Mesenchymal stem cell (in vitro differentiated cells and primary cell): ENCODE results near the gene LYG1.

ENCODE experiments used
- DNase-seq: peaks from one replicate; pipeline ENCODE4 v3.0.0-alpha.2; 2013
- H2AFZ ChIP-seq: one replicate; pipeline ENCODE4 v1.6.1; 2013; ENCODE audit warnings: low read depth, mild to moderate bottlenecking, control low read depth, inconsistent platforms, low read length, moderate library complexity
- H2AK5ac ChIP-seq: 2 replicates; pipeline ENCODE4 v1.6.1; 2013; ENCODE audit warnings: low read length, moderate library complexity, mild to moderate bottlenecking, inconsistent platforms; ENCODE audit not compliant: severe bottlenecking
- H2BK120ac ChIP-seq: one replicate; pipeline ENCODE4 v1.6.1; 2013; ENCODE audit warnings: low read depth, mild to moderate bottlenecking, inconsistent platforms, low read length, moderate library complexity
- H2BK12ac ChIP-seq, 2 experiments: one replicate each; pipeline ENCODE4 v1.6.1; 2013; ENCODE audit warnings: inconsistent platforms in 2 of 2, low read length in 2 of 2, mild to moderate bottlenecking in 2 of 2, moderate library complexity in 2 of 2, control low read depth in 1 of 2
- H2BK15ac ChIP-seq: one replicate; pipeline ENCODE4 v1.6.1; 2013; ENCODE audit warnings: mild to moderate bottlenecking, low read depth, inconsistent platforms; ENCODE audit not compliant: poor library complexity, severe bottlenecking
- H2BK5ac ChIP-seq: 2 replicates; pipeline ENCODE4 v1.6.1; 2013; ENCODE audit warnings: low read depth, mild to moderate bottlenecking, low read length, control low read depth, inconsistent platforms; ENCODE audit not compliant: poor library complexity, severe bottlenecking
- H3K14ac ChIP-seq, 2 experiments: one replicate each; pipeline ENCODE4 v1.6.1; 2013; ENCODE audit warnings: inconsistent platforms in 2 of 2, low read length in 2 of 2, control low read depth in 1 of 2, mild to moderate bottlenecking in 1 of 2, moderate library complexity in 1 of 2
- H3K18ac ChIP-seq, 2 experiments: one replicate each; pipeline ENCODE4 v1.6.1; 2013; ENCODE audit warnings: inconsistent platforms in 2 of 2, low read length in 2 of 2, control low read depth in 1 of 2, low read depth in 1 of 2, mild to moderate bottlenecking in 1 of 2
- H3K23ac ChIP-seq, 2 experiments: one replicate each; pipeline ENCODE4 v1.6.1; 2013; ENCODE audit warnings: inconsistent platforms in 2 of 2, low read length in 2 of 2, mild to moderate bottlenecking in 2 of 2, moderate library complexity in 2 of 2, control low read depth in 1 of 2
- H3K27ac ChIP-seq: 2 replicates; pipeline ENCODE4 v1.5.1; 2013; ENCODE audit warnings: mild to moderate bottlenecking, moderate library complexity, low read length, control low read depth, inconsistent platforms; ENCODE audit not compliant: poor library complexity, severe bottlenecking
- H3K27me3 ChIP-seq, 2 experiments: 2 replicates each; pipeline versions ENCODE4 v1.6.1 to v1.7.0; 2013; ENCODE audit warnings: low read length in 2 of 2, mild to moderate bottlenecking in 2 of 2, moderate library complexity in 2 of 2, control low read depth in 1 of 2, inconsistent platforms in 1 of 2; ENCODE audit not compliant: control insufficient read depth in 1 of 2, insufficient read depth in 1 of 2
- H3K36me3 ChIP-seq, 2 experiments: 2 replicates each; pipeline versions ENCODE4 v1.6.1 to v1.7.0; 2013; ENCODE audit warnings: low read length in 2 of 2, control low read depth in 1 of 2, inconsistent platforms in 1 of 2, low read depth in 1 of 2, mild to moderate bottlenecking in 1 of 2; ENCODE audit not compliant: insufficient read depth in 2 of 2, control insufficient read depth in 1 of 2
- H3K4ac ChIP-seq, 2 experiments: one replicate each; pipeline ENCODE4 v1.6.1; 2013; ENCODE audit warnings: inconsistent platforms in 2 of 2, low read length in 2 of 2, mild to moderate bottlenecking in 2 of 2, moderate library complexity in 2 of 2, control low read depth in 1 of 2, low read depth in 1 of 2
- H3K4me1 ChIP-seq: 2 replicates; pipeline ENCODE4 v1.6.1; 2013; ENCODE audit warnings: low read depth, low read length, control low read depth; ENCODE audit not compliant: control insufficient read depth, insufficient read depth
- H3K4me2 ChIP-seq: 2 replicates; pipeline ENCODE4 v1.6.1; 2013; ENCODE audit warnings: low read length, mild to moderate bottlenecking, inconsistent platforms; ENCODE audit not compliant: poor library complexity, severe bottlenecking
- H3K4me3 ChIP-seq, 2 experiments: 2 replicates each; pipeline versions ENCODE4 v1.5.1 to v1.7.0; 2013; ENCODE audit warnings: low read length in 2 of 2, mild to moderate bottlenecking in 2 of 2, control low read depth in 1 of 2, low read depth in 1 of 2; ENCODE audit not compliant: insufficient read depth in 1 of 2
- H3K79me1 ChIP-seq: replicated peaks from 2 replicates; pipeline ENCODE4 v1.6.1; 2013; ENCODE audit warnings: mild to moderate bottlenecking, control low read depth, low read length, inconsistent platforms; ENCODE audit not compliant: poor library complexity, severe bottlenecking
- H3K9ac ChIP-seq: 2 replicates; pipeline ENCODE4 v1.7.0; 2013; ENCODE audit warnings: mild to moderate bottlenecking, low read length, moderate library complexity
- H3K9me3 ChIP-seq: 2 replicates; pipeline ENCODE4 v1.7.0; 2013; ENCODE audit warnings: mild to moderate bottlenecking, low read length; ENCODE audit not compliant: control insufficient read depth
- H4K8ac ChIP-seq: one replicate; pipeline ENCODE4 v1.6.1; 2013; ENCODE audit warnings: inconsistent platforms, mild to moderate bottlenecking, low read length, moderate library complexity
- H4K91ac ChIP-seq: one replicate; pipeline ENCODE4 v1.6.1; 2013; ENCODE audit warnings: mild to moderate bottlenecking, low read length, inconsistent platforms
- WGBS: methylation state at CpG from one replicate; pipeline ENCODE4 v1.1.7; 2013; ENCODE audit warnings: mixed read lengths; 5-methylcytosine and 5-hydroxymethylcytosine counted together

The LYG1 gene

GRCh38 chr2:99337113-99338028, 36.4 kb upstream of the LYG1 start, which contains the start of gene EIF5B:
EIF5B (plus strand) TSS chr2:99337389; CDS start chr2:99337555, 166 bp downstream.
- H3K79me1 ChIP-seq: no peaks in the 10 kb centered on the region
- no peak within 1 kb of the TSS for H2BK12ac ChIP-seq
- WGBS: under 1% methylated on average over 87 of the region's 87 CpGs
- H2AFZ ChIP-seq: peak within 1 kb of the TSS; percentile 10
- H3K23ac ChIP-seq: peak within 1 kb of the TSS in 1 of 2 experiments; percentile 23
- H3K27me3 ChIP-seq: no peaks in the 10 kb centered on the region
- H3K18ac ChIP-seq: peak within 1 kb of the TSS; percentile 78 to 83
- peak; percentile 96 for DNase-seq
- H3K36me3 ChIP-seq: peaks cover 0 to 11% of the 10 kb centered on the region in 2 experiments
- H3K27ac ChIP-seq: peak within 1 kb of the TSS; percentile 89
- H2AK5ac ChIP-seq: no peak within 1 kb of the TSS
- peak within 1 kb of the TSS; percentile 91 for H3K4me2 ChIP-seq
- peak within 1 kb of the TSS; percentile 79 for H2BK5ac ChIP-seq
- H2BK15ac ChIP-seq: peak within 1 kb of the TSS; percentile 80
- H3K14ac ChIP-seq: peak within 1 kb of the TSS; percentile 35 to 86
- peak within 1 kb of the TSS; percentile 25 to 47 for H3K4ac ChIP-seq
- H3K9me3 ChIP-seq: no peaks in the 10 kb centered on the region
- peak within 1 kb of the TSS; percentile 42 for H4K8ac ChIP-seq
- H2BK120ac ChIP-seq: peak within 1 kb of the TSS; percentile 52
- peak within 1 kb of the TSS; percentile 91 to 99 for H3K4me3 ChIP-seq
- no peak within 1 kb of the TSS for H4K91ac ChIP-seq
- peaks cover 9% of the 10 kb centered on the region for H3K4me1 ChIP-seq
- H3K9ac ChIP-seq: peak within 1 kb of the TSS; percentile 96

GRCh38 chr2:99336804-99337112, 35.8 kb upstream of the LYG1 start:
- Histone ChIP-seq H3K79me1 (peaks cover 2% of the 10 kb centered on the region), H4K8ac (no peak overlapping the region), H3K36me3 (peaks cover 5 to 17% of the 10 kb centered on the region in 2 experiments), H2BK5ac (peak overlapping the region; percentile 79), H4K91ac (no peak overlapping the region), H3K9ac (peak overlapping the region; percentile 95), H3K23ac (no peak overlapping the region), H3K14ac (no peak overlapping the region), H3K4ac (no peak overlapping the region), H3K27me3 (no peaks in the 10 kb centered on the region), H2BK15ac (no peak overlapping the region), H3K18ac (peak overlapping the region in 1 of 2 experiments; percentile 28), H3K9me3 (no peaks in the 10 kb centered on the region), H3K27ac (peak overlapping the region; percentile 89), H2AFZ (no peak overlapping the region), H2BK12ac (no peak overlapping the region), H3K4me3 (peak overlapping the region; percentile 52 to 99), H2AK5ac (no peak overlapping the region), H2BK120ac (no peak overlapping the region), H3K4me1 (peaks cover 9% of the 10 kb centered on the region), H3K4me2 (peak overlapping the region; percentile 75)
- DNase-seq: no peak
- WGBS: 6% methylated on average over 8 of the region's 8 CpGs

GRCh38 chr2:99335911-99336803, 35.2 kb upstream of the LYG1 start, which contains the start of gene TXNDC9:
TXNDC9 (minus strand) TSS chr2:99336333; CDS start chr2:99333210, 3,123 bp downstream.
- H3K9me3 ChIP-seq: no peaks in the 10 kb centered on the region
- peak within 1 kb of the TSS; percentile 51 to 83 for H3K4ac ChIP-seq
- peak within 1 kb of the TSS; percentile 69 for H2BK15ac ChIP-seq
- under 1% methylated on average over 53 of the region's 60 CpGs for WGBS
- H3K14ac ChIP-seq: peak within 1 kb of the TSS in 1 of 2 experiments; percentile 46
- H3K27ac ChIP-seq: peak within 1 kb of the TSS; percentile 99
- peak within 1 kb of the TSS; percentile 91 to 99 for H3K4me3 ChIP-seq
- peak; percentile 100 for DNase-seq
- peak within 1 kb of the TSS; percentile 58 for H2AK5ac ChIP-seq
- peak within 1 kb of the TSS; percentile 75 for H3K4me2 ChIP-seq
- peak within 1 kb of the TSS; percentile 90 for H2BK5ac ChIP-seq
- peak within 1 kb of the TSS; percentile 86 for H4K91ac ChIP-seq
- H2BK12ac ChIP-seq: no peak within 1 kb of the TSS
- peaks cover 10 to 23% of the 10 kb centered on the region in 2 experiments for H3K36me3 ChIP-seq
- H2BK120ac ChIP-seq: peak within 1 kb of the TSS; percentile 34
- H3K79me1 ChIP-seq: peaks cover 2% of the 10 kb centered on the region
- H2AFZ ChIP-seq: peak within 1 kb of the TSS; percentile 72
- no peaks in the 10 kb centered on the region for H3K27me3 ChIP-seq
- H3K18ac ChIP-seq: peak within 1 kb of the TSS; percentile 76 to 99
- H4K8ac ChIP-seq: peak within 1 kb of the TSS; percentile 92
- H3K9ac ChIP-seq: peak within 1 kb of the TSS; percentile 96
- H3K4me1 ChIP-seq: peaks cover 9% of the 10 kb centered on the region
- peak within 1 kb of the TSS in 1 of 2 experiments; percentile 52 for H3K23ac ChIP-seq
